ENCODE measurements around the gene VSNL1. TPM values are rescaled to one million over a fixed set of nuclear protein-coding genes. Genes with fewer than 3 reads are reported as not detected.

VSNL1 gene
- total RNA-seq, 2 donors from 2014 or later: not detected

DNA sequence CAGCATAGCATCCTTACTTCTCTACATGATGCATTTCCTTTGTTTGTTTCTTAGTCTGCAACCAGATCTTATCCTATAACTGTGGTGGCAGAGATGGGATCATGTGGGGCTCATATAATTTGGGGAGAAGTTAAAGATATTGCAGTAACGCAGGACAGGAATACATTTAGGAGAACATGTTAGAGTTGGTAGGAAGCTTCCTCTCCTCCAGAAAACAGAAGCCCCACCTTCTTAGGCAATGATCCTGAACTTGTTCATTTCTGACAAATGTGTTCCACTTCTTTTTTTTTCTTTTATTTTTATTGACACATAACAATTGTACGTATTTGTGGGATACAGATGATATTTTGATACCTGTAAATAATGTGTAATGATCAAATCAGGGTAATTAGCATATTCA, 99.9 kb downstream of the VSNL1 start:
- H3K27ac ChIP-seq: no peak overlapping the region
- H3K9me3 ChIP-seq: no peaks in the 10 kb centered on the region
- H3K36me3 ChIP-seq: no peaks in the 10 kb centered on the region
- ATAC-seq (ENCODE audit: insufficient number of reproducible peaks, low FRiP score, low read depth) (no peak), DNase-seq (ENCODE audit: low spot score) (no peak)
- no peaks in the 10 kb centered on the region for H3K27me3 ChIP-seq (replicated peaks; ENCODE audit: insufficient read depth)
- no peak overlapping the region for H3K4me3 ChIP-seq
- TF ChIP-seq, protein P1, sequence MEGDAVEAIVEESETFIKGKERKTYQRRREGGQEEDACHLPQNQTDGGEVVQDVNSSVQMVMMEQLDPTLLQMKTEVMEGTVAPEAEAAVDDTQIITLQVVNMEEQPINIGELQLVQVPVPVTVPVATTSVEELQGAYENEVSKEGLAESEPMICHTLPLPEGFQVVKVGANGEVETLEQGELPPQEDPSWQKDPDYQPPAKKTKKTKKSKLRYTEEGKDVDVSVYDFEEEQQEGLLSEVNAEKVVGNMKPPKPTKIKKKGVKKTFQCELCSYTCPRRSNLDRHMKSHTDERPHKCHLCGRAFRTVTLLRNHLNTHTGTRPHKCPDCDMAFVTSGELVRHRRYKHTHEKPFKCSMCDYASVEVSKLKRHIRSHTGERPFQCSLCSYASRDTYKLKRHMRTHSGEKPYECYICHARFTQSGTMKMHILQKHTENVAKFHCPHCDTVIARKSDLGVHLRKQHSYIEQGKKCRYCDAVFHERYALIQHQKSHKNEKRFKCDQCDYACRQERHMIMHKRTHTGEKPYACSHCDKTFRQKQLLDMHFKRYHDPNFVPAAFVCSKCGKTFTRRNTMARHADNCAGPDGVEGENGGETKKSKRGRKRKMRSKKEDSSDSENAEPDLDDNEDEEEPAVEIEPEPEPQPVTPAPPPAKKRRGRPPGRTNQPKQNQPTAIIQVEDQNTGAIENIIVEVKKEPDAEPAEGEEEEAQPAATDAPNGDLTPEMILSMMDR (IDR thresholded peaks at IDR 0.05): no peak
- H3K4me1 ChIP-seq (ENCODE audit: control insufficient read depth in 1 of 2, low read depth in 2 of 2): peaks cover 7 to 10% of the 10 kb centered on the region in 2 donors

DNA sequence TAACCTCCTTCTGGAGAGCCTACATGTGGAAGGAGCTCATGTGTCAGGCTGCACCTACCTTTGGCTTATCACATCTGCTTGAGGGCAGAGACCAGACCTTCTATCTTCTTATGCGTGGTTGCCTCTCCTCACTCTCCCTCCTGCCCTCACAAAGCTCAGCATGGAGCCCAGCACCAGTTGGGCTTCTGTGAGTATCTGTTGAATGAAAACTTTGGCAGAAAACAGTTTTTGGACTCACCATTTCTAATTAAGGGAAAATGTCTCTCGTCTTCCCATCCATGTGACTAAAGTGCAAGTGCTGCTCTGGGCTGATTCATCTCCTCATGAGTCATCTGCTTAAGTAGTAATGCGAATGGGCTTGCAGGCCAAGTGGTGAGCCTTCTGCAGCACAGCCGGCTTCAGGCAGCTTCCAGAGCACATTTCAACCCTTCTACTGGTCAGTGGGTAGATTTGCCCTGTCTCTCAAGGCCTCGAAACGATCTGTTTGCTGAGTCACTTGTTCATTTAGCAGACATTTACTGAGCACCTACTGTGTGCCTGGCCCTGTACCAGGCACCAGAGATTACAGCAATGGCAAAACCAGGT, 102.6 kb downstream of the VSNL1 start:
- Histone ChIP-seq H3K27ac (no peak overlapping the region), H3K27me3 (replicated peaks; ENCODE audit: insufficient read depth) (no peaks in the 10 kb centered on the region), H3K4me1 (ENCODE audit: control insufficient read depth in 1 of 2, low read depth in 2 of 2) (peaks cover 7 to 10% of the 10 kb centered on the region in 2 donors), H3K4me3 (no peak overlapping the region), H3K9me3 (no peaks in the 10 kb centered on the region), H3K36me3 (no peaks in the 10 kb centered on the region)
- DNase-seq (ENCODE audit: low spot score): no peak
- TF ChIP-seq, protein P1 (IDR thresholded peaks at IDR 0.05): no peak
- peak; percentile 64 for ATAC-seq (ENCODE audit: insufficient number of reproducible peaks, low FRiP score, low read depth)

DNA sequence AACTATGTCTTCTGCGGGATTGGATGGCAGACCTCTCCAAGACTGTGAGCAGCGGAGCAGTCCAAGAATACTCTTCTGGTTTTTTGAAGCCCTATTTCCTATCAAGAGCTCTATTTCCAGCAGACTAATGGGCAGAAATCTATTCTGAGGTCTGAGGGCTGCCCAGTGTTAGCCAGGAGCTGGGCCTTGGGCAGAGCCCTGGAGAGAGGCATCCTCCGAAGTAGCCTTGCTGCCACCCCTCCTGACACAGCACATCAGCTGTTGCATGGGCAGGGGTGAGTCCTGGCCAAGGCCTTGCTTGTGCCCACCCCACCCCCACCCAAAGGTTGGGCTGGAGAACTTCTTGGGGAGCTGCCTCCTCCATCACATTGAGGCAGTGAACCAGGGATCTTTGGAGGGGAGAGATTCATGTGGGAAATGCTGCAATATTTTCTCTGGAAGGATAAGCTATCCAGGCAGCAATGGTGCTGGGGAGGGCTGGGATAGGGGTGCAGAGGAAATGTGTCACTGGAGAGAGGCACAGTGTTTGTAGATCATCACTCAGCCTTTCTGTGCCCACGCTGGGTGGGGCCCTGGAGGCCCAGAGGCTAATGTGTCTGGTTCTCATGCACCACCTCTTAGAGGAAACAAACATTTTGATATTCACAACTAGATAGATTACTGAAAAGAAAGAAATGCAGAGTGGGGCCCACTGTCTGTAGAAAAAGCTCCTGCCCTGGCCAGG, 104.7 kb downstream of the VSNL1 start:
- Histone ChIP-seq H3K36me3 (no peaks in the 10 kb centered on the region), H3K4me3 (no peak overlapping the region), H3K27ac (no peak overlapping the region), H3K9me3 (no peaks in the 10 kb centered on the region), H3K4me1 (ENCODE audit: control insufficient read depth in 1 of 2, low read depth in 2 of 2) (peaks cover 7 to 10% of the 10 kb centered on the region in 2 donors), H3K27me3 (replicated peaks; ENCODE audit: insufficient read depth) (no peaks in the 10 kb centered on the region)
- DNase-seq (ENCODE audit: low spot score): no peak
- ATAC-seq (ENCODE audit: insufficient number of reproducible peaks, low FRiP score, low read depth): no peak
- TF ChIP-seq, protein P1 (IDR thresholded peaks at IDR 0.05): no peak

DNA sequence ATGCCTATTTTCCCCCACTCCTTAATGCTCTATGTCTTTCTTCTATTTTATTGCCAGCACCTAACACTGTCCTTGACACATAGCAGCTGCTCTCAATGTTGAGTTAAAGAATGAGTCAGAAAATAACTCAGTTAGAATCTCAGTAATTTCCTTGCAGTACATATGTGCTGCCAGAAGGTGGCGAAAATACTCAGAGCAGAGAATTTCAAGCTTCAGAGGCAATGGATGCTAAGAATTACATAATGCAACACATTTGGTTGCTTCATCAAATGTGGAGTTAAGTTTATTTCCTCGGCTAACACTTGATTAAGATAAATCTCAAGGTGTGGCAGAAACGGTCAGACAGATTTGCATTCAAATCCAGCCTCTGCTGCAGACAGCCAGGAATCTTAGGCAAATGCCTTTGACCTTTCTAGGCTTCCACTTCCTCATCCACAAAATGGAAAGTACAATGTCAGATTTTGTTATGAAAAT, 105.6 kb downstream of the VSNL1 start:
- TF ChIP-seq, protein P1 (IDR thresholded peaks at IDR 0.05): peak; percentile 85
- DNase-seq (ENCODE audit: low spot score): no peak
- H3K4me1 ChIP-seq (ENCODE audit: control insufficient read depth in 1 of 2, low read depth in 2 of 2): peaks cover 7 to 10% of the 10 kb centered on the region in 2 donors
- ATAC-seq (ENCODE audit: insufficient number of reproducible peaks, low FRiP score, low read depth): peak; percentile 72
- H3K27me3 ChIP-seq (replicated peaks; ENCODE audit: insufficient read depth): no peaks in the 10 kb centered on the region
- H3K9me3 ChIP-seq: no peaks in the 10 kb centered on the region
- no peaks in the 10 kb centered on the region for H3K36me3 ChIP-seq
- H3K4me3 ChIP-seq: peak overlapping the region; percentile 17
- no peak overlapping the region for H3K27ac ChIP-seq

DNA sequence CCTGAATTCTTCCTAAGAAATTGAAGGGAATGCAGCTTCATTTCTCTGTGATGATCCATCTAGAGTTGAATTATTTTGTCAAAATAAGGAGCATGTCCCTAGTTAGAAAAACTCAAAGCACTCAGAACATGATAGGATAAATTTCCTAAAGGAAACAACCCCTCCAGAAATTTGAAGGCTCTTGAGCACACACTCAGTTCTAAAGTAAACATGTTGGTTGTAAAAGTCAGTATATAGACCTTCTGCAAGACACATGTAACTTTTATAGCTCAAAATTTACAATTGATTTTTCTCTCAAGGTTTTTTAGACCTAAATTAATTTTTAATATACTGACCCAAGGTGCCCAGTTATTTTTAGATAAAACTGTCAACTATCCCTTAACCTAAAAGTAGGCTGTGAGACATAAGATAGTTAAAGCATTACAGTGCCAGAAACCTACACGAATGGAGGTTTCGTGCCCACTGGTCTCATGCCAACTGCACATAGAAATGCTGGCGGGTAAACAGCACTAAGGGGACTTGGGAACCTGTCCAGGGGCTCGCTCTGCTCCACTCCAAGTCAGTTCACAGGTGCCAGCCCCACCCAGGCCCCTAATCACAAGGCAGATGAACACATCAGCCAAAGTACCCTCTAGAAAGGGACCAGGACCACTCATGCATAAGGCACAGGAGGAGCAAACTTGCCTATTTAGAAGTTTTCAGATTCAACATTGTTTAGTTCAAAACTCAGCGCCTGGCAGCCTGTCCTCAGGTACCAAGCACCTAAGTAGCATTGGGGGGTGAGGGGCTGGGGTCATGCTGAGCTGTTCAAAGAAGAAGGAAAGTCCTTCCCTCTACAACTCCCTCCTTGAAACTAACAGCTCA, 106.6 kb downstream of the VSNL1 start:
- TF ChIP-seq, protein P1 (IDR thresholded peaks at IDR 0.05): no peak
- H3K4me1 ChIP-seq (ENCODE audit: control insufficient read depth in 1 of 2, low read depth in 2 of 2): peaks cover 7 to 10% of the 10 kb centered on the region in 2 donors
- DNase-seq (ENCODE audit: low spot score): no peak
- H3K36me3 ChIP-seq: no peaks in the 10 kb centered on the region
- no peaks in the 10 kb centered on the region for H3K27me3 ChIP-seq (replicated peaks; ENCODE audit: insufficient read depth)
- H3K27ac ChIP-seq: no peak overlapping the region
- no peaks in the 10 kb centered on the region for H3K9me3 ChIP-seq
- ATAC-seq (ENCODE audit: insufficient number of reproducible peaks, low FRiP score, low read depth): no peak
- H3K4me3 ChIP-seq: no peak overlapping the region

Measured in thoracic aorta (tissue), 2 donors.